GM21390 (cell line): ENCODE results near the gene MAGI1.
"Not testable (repeated sequence)": the region's sequence is repeated elsewhere in the genome, so short reads cannot be mapped to it uniquely, and the experiment has no call there.

Experiments used
- ATAC-seq: cut with Tn5 transposase; IDR thresholded peaks from one replicate; pipeline ENCODE4 v1.9.1; 2021; ENCODE audit not compliant: unreplicated experiment

The MAGI1 gene

GRCh38 chr3:65548848-65549625 lies 489.7 kb downstream of the MAGI1 start:
- no peak for ATAC-seq

GRCh38 chr3:65545429-65545828 lies 493.3 kb downstream of the MAGI1 start:
- no peak for ATAC-seq

DNA sequence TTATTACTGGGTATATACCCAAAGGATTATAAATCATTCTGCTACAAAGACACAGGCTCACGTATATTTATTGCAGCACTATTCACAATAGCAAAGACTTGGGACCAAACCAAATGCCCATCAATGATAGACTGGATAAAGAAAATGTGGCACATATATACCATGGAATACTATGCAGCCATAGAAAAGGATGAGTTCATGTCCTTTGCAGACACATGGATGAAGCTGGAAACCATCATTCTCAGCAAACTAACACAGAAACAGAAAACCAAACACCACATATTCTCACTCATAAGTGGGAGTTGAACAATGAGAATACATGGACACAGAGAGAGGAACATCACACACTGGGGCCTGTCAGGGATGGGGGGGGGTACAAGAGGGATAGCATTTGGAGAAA lies 495.3 kb downstream of the MAGI1 start:
- ATAC-seq, result not testable (repeated sequence)

- ATAC-seq, result no peak
Observed at GRCh38 chr3:65540666-65541065, 498.1 kb downstream of the MAGI1 start.

GRCh38 chr3:65539616-65540015 lies 499.1 kb downstream of the MAGI1 start:
- ATAC-seq, result no peak

DNA sequence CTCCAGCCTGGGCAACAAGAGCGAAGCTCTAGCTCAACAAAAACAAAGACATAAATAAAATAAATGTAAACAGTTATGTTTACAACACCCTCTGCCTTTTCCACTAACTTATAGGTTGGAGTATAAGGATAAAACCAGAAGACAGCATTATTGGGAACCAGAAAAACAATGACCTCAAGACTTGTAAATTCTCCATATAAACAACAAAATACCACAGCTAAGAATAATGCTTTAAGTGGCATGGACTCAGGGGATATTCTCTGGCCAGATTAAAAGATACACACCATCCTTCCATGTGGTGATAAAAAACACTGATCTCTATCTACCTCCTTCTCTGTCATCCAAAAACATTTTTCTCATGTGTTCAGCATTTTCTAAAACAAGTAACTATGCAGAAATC lies 500.6 kb downstream of the MAGI1 start:
- ATAC-seq, result no peak

GRCh38 chr3:65537109-65537508 lies 501.6 kb downstream of the MAGI1 start:
- ATAC-seq, result no peak

- ATAC-seq, result no peak
Observed at GRCh38 chr3:65535260-65535659, 503.5 kb downstream of the MAGI1 start.

DNA sequence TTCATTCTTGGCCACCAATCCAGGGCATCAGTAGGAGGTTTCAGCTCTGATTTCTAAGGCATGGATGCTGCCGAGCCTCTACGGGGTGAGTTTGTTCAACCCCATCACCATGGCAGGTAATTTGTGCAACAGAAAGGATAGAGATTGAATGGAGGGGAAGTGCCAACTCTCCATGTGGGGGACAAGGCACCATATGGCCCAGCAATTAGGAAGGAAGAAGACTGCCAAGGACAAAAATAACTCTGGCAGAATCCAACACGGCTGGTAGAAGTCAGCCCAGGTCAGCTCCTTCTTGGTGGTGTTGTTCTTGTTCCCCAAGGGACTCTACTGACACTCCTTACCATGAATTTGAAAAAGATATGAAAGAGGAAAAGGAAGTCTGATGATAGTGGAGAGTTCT lies 503.9 kb downstream of the MAGI1 start:
- no peak for ATAC-seq

DNA sequence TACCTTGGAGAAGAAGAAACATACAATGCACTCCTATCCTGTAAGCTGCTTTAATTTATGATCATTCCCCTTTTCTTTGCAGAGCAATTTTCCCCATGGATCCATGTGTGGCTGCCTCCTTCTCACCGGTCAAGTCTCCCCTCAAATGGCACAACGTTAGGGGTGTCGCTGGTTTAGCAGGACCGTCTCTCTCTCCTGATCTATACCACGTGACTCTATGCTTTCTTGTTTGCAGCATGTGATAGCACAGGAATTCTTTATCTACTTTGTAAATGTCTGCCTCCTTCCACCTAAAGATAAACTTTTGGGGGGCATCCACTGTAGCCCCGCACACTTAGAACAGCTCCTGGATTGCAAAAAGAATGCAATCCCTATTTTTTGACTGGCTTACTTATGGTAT lies 506.0 kb downstream of the MAGI1 start:
- no peak for ATAC-seq

- no peak for ATAC-seq
Observed at GRCh38 chr3:65532215-65532614, 506.5 kb downstream of the MAGI1 start.

DNA sequence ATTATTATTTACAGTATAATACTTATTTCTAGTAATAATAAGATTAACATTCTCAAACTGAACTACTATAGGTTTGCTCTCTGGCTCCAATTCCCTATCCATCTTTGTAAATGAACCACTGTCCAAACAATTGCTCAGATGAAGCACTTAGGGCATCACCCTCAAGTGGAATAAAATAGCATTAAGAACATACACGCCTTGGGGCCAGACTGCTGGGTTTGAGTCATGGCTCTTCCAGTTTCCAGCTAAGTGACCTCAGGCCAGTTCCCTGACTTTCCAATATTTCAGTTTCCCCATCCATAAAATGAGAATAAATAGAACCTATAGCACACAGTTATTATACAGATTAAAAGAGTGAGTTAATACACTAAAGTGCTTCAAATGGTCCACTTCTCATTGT lies 507.2 kb downstream of the MAGI1 start:
- no peak for ATAC-seq

DNA sequence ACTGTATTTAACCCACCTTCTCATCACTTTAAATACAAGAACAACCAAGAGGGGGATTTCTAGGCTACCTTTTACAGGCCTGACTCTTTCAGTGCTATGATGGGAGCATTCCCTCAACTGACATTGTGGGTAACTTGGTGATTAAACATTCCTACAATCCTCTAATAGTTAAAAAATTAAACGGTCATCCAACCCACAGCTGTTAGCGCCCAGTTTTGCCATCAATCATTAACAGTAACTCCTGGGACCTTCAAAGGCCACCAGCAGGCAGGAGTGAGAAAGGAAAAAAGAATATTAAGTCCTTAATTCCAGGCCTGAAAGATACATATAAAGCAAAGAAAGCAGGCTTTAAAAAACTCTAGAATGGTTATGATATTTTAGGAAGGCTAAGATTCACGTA lies 512.1 kb downstream of the MAGI1 start:
- no peak for ATAC-seq

- no peak for ATAC-seq
Observed at GRCh38 chr3:65524584-65524983, 514.1 kb downstream of the MAGI1 start.

DNA sequence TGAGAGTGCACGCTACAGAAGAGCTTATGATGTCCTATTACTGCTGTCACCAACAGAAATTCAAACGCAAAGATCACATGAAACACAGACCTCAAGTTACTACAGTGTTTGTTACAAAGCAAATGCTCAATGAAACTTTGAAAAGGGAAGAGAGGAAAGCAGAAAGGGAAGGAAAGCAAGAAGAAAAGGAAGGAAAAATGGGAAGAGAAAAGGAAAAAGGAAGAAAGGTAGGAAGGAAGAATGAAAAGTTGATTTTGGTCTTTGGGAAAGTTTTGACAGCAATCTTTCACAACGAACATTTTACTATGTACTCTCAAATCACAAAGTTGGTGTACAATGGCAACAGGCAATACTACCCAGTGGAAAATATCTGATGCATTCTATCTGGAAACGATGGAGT lies 514.8 kb downstream of the MAGI1 start:
- no peak for ATAC-seq

DNA sequence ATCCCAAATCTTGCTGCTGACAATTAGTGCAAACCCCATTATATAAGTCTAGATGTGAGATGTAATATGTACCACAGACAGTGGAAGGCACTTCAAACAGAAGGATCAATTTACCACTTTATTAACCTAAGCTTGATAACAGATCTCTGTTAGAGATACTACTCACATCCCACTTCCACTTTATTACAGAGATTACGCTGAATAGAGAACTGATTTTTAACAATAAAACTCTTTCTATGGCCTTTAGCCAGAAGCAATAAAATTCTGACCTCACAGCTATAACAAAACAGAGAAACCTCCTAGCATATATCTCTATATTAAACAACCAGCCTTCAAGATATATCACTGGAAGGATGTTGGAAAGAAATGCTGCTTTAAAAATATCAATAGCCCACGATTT lies 517.7 kb downstream of the MAGI1 start:
- ATAC-seq, result no peak

GRCh38 chr3:65516998-65517397 lies 521.7 kb downstream of the MAGI1 start:
- ATAC-seq, result no peak

GRCh38 chr3:65514317-65514716 lies 524.4 kb downstream of the MAGI1 start:
- ATAC-seq, result not testable (repeated sequence)

- not testable (repeated sequence) for ATAC-seq
Observed at GRCh38 chr3:65509423-65509794, 529.3 kb downstream of the MAGI1 start.

GRCh38 chr3:65508750-65509422 lies 529.8 kb downstream of the MAGI1 start:
- no peak for ATAC-seq

DNA sequence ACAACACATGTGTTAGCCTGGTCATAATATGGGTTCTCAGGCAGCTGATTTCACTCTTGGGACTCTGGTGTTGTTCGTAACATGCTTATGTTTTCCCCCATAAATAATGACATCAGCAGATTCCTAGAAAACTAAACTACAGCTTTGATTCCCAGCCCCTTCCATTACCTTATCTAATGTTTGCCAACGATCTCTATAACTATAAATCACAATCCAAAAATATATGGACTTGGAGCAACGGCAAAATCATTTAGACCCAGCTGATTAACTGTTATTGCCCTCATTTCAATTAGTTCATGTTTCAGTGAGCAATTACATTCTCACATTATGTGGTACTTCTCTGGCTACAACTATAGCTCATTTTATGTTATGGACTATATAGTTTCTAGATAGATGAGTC lies 531.3 kb downstream of the MAGI1 start:
- no peak for ATAC-seq

DNA sequence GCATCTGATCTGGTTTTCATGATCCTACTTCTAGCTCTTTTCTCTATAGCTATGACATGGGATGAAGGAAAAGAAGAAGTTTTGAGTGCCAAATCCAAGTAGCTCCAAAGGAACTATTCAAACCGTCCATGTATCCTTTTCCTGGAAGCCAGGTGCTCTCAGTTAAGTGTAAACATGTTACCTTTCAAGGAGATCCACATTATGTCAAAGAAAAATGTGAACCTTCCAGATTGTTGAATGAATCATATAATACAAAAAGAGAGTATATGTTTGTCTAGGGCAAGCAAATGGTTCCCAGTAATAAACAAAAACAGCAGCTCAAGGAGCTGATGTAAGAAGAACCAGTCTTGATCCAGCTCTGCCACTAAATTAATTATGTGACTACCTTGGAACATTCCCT lies 534.9 kb downstream of the MAGI1 start:
- ATAC-seq, result no peak

DNA sequence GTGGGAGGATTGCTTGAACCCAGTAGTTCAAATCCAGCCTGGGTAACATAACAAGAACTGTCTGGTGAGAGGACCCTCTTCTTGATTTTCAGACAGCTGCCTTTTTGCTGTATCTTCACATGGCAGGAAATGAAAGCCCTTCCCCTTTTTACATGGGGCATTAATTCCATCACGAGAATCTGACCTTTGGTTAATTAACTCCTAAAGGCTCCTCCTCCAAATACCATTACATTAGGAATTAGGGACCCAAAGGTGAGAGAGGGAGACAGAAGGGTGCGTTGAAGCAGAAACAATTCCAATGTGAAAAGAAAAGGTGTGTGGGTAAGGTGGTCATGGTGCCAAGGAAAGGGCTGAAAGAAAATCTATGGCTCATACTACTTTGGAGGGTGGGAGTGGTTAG lies 536.2 kb downstream of the MAGI1 start:
- no peak for ATAC-seq
